Mammary epithelial cell (primary cell): Measurements from ENCODE around the gene PFKFB3.

Source experiments
- CTCF ChIP-seq, 2 donors: IDR thresholded peaks in 1 of 2; conservative IDR thresholded peaks in 1 of 2; 2 replicates each; pipeline ENCODE4 v1.5.1; 2011 to 2012; ENCODE audit warnings: inconsistent platforms in 2 of 2, low read length in 2 of 2, mild to moderate bottlenecking in 2 of 2, control low read depth in 1 of 2, low read depth in 1 of 2; ENCODE audit not compliant: insufficient read depth in 1 of 2; ENCODE audit errors: extremely low read depth in 1 of 2
- EZH2 ChIP-seq: IDR thresholded peaks from 2 replicates; pipeline ENCODE4 v1.6.1; 2012; ENCODE audit warnings: low read length, inconsistent platforms, borderline replicate concordance

- no peak for TF ChIP-seq CTCF (conservative IDR thresholded peaks at IDR 0.05 in 1 of 2, IDR thresholded peaks at IDR 0.05 in 1 of 2; ENCODE audit: extremely low read depth in 1 of 2, insufficient read depth in 1 of 2, low read depth in 1 of 2, low read length in 2 of 2)
- no peak for TF ChIP-seq EZH2
Measured at GRCh38 chr10:6187278-6187677, 15.5 kb upstream of the PFKFB3 start.
